ENCODE measurements around the gene WDR86. TPM values are rescaled to one million over a fixed set of nuclear protein-coding genes. Genes with fewer than 3 reads are reported as not detected.

The WDR86 gene, protein sequence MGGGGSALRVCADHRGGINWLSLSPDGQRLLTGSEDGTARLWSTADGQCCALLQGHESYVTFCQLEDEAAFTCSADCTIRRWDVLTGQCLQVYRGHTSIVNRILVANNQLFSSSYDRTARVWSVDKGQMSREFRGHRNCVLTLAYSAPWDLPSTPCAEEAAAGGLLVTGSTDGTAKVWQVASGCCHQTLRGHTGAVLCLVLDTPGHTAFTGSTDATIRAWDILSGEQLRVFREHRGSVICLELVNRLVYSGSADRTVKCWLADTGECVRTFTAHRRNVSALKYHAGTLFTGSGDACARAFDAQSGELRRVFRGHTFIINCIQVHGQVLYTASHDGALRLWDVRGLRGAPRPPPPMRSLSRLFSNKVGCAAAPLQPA
- total RNA-seq: under 1 TPM in 1 of 2 donors, not detected in 1; 0.45 TPM

- H3K4me1 Mint-ChIP-seq: peaks cover 18% of the 10 kb centered on the region
Observed at GRCh38 chr7:151409667-151410404, at the start of gene WDR86. WDR86 (minus strand) TSS chr7:151410038; CDS start chr7:151409589, 449 bp downstream.

DNA sequence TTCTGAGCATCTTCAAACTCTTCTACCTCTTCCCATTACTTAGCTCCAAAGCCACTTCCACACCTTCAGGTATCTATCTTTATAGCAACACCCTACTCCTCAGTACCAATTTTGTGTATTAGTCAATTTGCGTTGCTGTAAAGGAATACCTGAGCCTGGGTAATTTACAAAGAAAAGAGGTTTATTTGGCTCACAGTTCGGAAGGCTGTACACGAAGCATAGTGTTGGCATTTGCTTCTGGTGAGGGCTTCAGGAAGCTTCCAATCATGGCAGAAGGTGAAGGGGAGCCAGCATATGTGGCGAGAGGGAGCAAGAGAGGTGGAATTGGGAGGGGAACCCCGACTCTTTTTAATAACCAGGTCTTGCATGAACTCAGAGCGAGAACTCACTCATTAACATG is 47.7 kb upstream of the WDR86 start:
- H3K36me3 Mint-ChIP-seq (ENCODE audit: low read depth): no peaks in the 10 kb centered on the region
- no peak overlapping the region for H3K4me3 Mint-ChIP-seq
- H3K27me3 Mint-ChIP-seq: no peaks in the 10 kb centered on the region
- H3K27ac Mint-ChIP-seq: no peak overlapping the region
- peaks cover under 1% of the 10 kb centered on the region for H3K9me3 Mint-ChIP-seq
- no peak for ATAC-seq (replicated peaks)
- peaks cover 5% of the 10 kb centered on the region for H3K4me1 Mint-ChIP-seq

More at GRCh38 chr7:151409667-151410404, at the start of gene WDR86:
- no peak for ATAC-seq (replicated peaks)
- Mint-ChIP-seq H3K9me3 (peaks cover 4% of the 10 kb centered on the region), H3K36me3 (ENCODE audit: low read depth) (no peaks in the 10 kb centered on the region), H3K27ac (peak within 1 kb of the TSS; percentile 87), H3K27me3 (peaks cover 10% of the 10 kb centered on the region), H3K4me3 (peak within 1 kb of the TSS; percentile 86)

DNA sequence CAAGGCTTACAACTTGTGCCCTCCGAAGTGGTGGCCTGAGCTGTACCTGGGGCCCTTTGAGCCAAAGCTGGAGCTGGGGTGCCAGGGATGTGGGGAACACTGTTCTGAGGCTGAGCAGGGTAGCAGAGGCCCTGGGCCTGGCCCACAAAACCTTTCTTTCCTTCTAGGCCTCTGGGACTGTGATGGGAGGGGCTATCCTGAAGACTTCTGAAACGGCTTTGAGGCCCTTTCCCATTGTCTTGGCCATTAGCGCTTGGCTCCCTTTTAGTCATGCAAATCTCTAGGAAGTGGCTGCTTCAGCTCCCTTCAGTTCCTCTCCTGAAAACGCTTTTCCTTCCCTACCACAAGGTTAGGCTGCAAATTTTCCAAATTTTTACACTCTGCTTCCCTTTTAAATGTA is 46.9 kb upstream of the WDR86 start:
- no peak for ATAC-seq (replicated peaks)
- Mint-ChIP-seq H3K27me3 (no peaks in the 10 kb centered on the region), H3K36me3 (ENCODE audit: low read depth) (no peaks in the 10 kb centered on the region), H3K4me3 (no peak overlapping the region), H3K27ac (no peak overlapping the region), H3K9me3 (no peaks in the 10 kb centered on the region), H3K4me1 (peaks cover 5% of the 10 kb centered on the region)

DNA sequence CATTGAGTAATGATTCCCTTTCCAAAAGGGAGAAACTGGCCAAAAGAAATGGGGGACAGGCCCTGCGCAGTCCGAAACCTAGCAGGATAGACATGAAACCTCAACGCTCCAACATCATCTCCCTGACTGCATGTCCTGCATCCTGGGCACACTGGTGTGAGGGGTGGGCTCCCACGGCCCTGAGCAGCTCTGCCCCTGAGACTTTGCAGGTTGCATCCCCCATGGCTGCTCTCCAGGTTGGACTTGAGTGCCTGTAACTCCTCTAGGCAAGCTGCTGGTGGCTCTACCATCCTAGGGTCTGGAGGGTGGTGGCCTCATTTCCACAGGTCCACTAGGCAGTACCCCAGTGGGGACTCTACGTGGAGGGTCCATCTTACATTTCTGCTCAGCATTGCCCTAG is 46.4 kb upstream of the WDR86 start:
- H3K4me3 Mint-ChIP-seq: no peak overlapping the region
- H3K4me1 Mint-ChIP-seq: peaks cover 5% of the 10 kb centered on the region
- no peak for ATAC-seq (replicated peaks)
- H3K27ac Mint-ChIP-seq: peak overlapping the region; percentile 16
- H3K36me3 Mint-ChIP-seq (ENCODE audit: low read depth): no peaks in the 10 kb centered on the region
- no peaks in the 10 kb centered on the region for H3K9me3 Mint-ChIP-seq
- no peaks in the 10 kb centered on the region for H3K27me3 Mint-ChIP-seq

DNA sequence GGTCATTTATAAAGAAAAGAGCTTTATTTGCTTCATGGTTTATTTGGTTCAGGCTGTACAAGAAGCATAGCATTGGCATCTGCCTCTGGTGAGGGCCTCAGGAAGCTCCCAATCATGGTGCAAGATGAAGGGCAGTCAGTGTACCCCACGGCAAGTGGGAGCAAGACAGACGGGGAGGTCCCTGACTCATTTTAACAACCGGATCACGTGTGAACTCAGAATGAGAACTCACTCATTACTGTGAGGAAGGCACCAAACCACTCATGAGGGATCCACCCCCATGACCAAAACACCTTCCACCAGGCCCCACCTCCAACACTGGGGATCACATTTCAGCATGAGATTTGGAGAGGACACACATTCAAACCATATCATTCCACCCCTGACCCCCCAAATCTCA is 45.9 kb upstream of the WDR86 start:
- H3K27ac Mint-ChIP-seq: peak overlapping the region; percentile 16
- peaks cover 9% of the 10 kb centered on the region for H3K4me1 Mint-ChIP-seq
- H3K4me3 Mint-ChIP-seq: no peak overlapping the region
- peak; percentile 75 for ATAC-seq (replicated peaks)
- H3K27me3 Mint-ChIP-seq: no peaks in the 10 kb centered on the region
- H3K9me3 Mint-ChIP-seq: no peaks in the 10 kb centered on the region
- no peaks in the 10 kb centered on the region for H3K36me3 Mint-ChIP-seq (ENCODE audit: low read depth)

GRCh38 chr7:151454932-151455530 is 45.2 kb upstream of the WDR86 start:
- no peak overlapping the region for H3K4me3 Mint-ChIP-seq
- H3K9me3 Mint-ChIP-seq: no peaks in the 10 kb centered on the region
- ATAC-seq (replicated peaks): no peak
- peaks cover 9% of the 10 kb centered on the region for H3K4me1 Mint-ChIP-seq
- no peaks in the 10 kb centered on the region for H3K36me3 Mint-ChIP-seq (ENCODE audit: low read depth)
- no peak overlapping the region for H3K27ac Mint-ChIP-seq
- H3K27me3 Mint-ChIP-seq: no peaks in the 10 kb centered on the region

DNA sequence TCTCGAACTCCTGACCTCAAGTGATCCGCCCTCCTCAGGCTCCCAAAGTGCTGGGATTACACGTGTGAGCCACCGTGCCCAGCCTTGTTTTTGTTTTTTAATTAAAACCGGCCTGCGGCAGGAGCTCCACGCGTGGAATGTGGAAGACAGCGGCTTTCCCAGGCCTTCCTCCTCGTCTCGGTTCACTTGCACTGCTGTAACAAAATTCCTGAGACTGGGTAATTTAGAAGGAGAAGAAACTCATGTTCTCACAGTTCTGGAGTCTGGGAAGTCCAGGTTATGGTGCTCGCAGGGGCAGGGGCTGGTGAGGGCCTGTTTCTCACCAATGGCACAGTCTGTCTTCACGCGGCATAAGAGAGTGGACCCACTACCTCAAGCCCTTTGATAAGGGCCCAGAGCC is 44.5 kb upstream of the WDR86 start:
- H3K27me3 Mint-ChIP-seq: no peaks in the 10 kb centered on the region
- H3K4me1 Mint-ChIP-seq: peaks cover 9% of the 10 kb centered on the region
- H3K27ac Mint-ChIP-seq: no peak overlapping the region
- no peak overlapping the region for H3K4me3 Mint-ChIP-seq
- no peak for ATAC-seq (replicated peaks)
- H3K36me3 Mint-ChIP-seq (ENCODE audit: low read depth): no peaks in the 10 kb centered on the region
- no peaks in the 10 kb centered on the region for H3K9me3 Mint-ChIP-seq

DNA sequence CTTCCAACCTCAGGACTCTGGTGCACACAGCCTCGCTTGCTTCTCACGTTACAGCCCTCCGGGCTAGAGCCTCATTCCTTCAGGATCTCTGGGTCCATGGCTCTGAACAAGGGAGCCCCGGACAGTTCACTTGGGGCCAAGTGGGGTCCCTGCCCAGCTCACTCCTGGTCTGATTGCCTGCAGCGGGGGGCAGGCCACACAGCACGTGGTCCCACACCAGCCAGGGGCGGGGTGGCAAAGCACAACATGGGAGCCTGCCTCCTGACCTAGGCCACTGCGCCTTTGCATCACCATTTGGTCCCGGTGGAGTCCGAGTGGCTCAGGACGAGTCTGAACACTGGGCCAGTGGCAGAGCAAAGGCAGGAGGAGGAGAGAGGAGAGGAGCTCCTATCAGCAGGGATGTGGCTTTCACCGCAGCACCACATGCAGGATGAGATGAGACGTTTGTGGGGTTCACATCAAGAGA is 43.5 kb upstream of the WDR86 start:
- Mint-ChIP-seq H3K36me3 (ENCODE audit: low read depth) (no peaks in the 10 kb centered on the region), H3K9me3 (no peaks in the 10 kb centered on the region), H3K27ac (no peak overlapping the region), H3K27me3 (no peaks in the 10 kb centered on the region), H3K4me3 (no peak overlapping the region), H3K4me1 (peaks cover 9% of the 10 kb centered on the region)
- ATAC-seq (replicated peaks): no peak

GRCh38 chr7:151452680-151453325 is 43.0 kb upstream of the WDR86 start:
- Mint-ChIP-seq H3K36me3 (ENCODE audit: low read depth) (no peaks in the 10 kb centered on the region), H3K9me3 (no peaks in the 10 kb centered on the region), H3K4me1 (peaks cover 9% of the 10 kb centered on the region), H3K27me3 (no peaks in the 10 kb centered on the region), H3K4me3 (no peak overlapping the region), H3K27ac (no peak overlapping the region)
- ATAC-seq (replicated peaks): no peak

DNA sequence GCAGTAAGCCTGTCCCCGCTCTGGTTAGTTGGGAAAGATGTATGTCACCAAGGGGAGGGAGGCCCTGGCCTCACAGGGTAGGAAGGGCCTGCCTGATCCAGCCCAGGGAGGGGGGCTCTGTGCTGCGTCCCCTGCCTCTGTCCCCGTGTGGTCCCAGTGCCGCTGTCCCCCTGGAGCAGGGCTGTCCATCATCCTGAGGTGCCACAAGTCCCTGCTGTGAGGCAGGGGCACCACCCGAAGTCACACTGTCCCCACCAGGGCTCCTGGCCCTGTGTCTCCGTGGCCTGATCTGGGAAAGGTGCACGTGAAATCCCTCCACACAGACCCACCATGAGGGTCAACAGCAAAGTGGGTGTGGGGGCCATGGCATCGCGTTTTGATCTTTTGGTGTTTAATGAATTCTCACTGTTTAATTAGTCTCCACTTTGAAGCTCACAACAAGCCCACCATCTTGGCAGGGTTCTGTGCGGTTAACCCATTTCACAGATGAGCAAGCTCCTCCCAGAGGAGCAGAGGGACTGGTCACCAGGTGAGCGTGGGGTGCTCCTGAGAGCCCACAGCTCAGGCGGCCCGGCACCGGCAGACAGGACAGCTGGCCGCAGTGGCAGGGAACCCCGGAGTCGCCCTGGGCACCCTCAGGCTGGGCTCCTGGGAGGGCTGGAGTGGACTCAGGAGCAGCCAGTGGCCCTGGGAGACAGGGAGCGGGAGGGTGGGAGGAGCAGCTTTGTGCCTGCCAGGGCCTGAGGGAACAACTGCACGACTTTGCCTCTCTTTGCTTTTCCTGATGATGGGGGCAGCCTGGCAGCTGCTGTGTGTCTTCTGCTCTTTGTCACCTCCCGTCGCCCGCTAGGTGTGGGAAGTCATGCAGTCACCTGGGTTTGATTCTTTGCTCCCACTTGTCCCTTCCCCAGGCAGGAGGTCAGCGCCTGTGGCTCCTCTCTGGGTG is 42.1 kb upstream of the WDR86 start:
- no peak for ATAC-seq (replicated peaks)

GRCh38 chr7:151451156-151451555 is 41.3 kb upstream of the WDR86 start:
- Mint-ChIP-seq H3K27ac (no peak overlapping the region), H3K4me3 (no peak overlapping the region), H3K36me3 (ENCODE audit: low read depth) (no peaks in the 10 kb centered on the region), H3K9me3 (no peaks in the 10 kb centered on the region), H3K4me1 (peaks cover 9% of the 10 kb centered on the region), H3K27me3 (no peaks in the 10 kb centered on the region)
- ATAC-seq (replicated peaks): no peak

More for the DNA sequence above, 42.1 kb upstream of the WDR86 start:
- Mint-ChIP-seq H3K4me3 (no peak overlapping the region), H3K27me3 (no peaks in the 10 kb centered on the region), H3K36me3 (ENCODE audit: low read depth) (no peaks in the 10 kb centered on the region), H3K9me3 (no peaks in the 10 kb centered on the region), H3K27ac (no peak overlapping the region), H3K4me1 (peaks cover 9% of the 10 kb centered on the region)

DNA sequence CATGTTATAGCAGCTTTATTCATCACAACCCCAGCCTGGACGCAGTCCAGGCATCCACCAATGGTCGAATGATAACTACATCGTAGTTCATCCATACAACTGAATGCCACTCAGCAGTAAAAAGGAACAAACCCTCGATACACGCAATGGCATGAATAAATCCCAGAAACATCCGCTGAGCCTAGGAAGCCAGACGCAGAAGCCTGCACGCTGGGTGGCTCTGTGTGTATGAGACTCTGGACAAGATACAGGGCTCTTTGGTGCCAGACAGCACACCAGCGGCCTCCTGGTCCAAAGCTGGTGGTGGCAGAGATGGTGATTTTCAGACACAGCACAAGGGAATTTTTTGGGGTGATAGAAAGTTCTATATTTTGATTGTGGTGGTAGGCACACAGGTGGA is 40.2 kb upstream of the WDR86 start:
- no peak for ATAC-seq (replicated peaks)
- no peak overlapping the region for H3K27ac Mint-ChIP-seq
- H3K27me3 Mint-ChIP-seq: no peaks in the 10 kb centered on the region
- H3K36me3 Mint-ChIP-seq (ENCODE audit: low read depth): no peaks in the 10 kb centered on the region
- peak overlapping the region; percentile 72 for H3K4me3 Mint-ChIP-seq
- no peaks in the 10 kb centered on the region for H3K9me3 Mint-ChIP-seq
- H3K4me1 Mint-ChIP-seq: peaks cover 4% of the 10 kb centered on the region
